Embryonic facial prominence (tissue), 1 donor: ENCODE results near the gene TMCC2.
A peak's percentile ranks its signal among the peaks of the same experiment; 100 is the strongest.

ENCODE experiments used
- DNase-seq: peaks from one replicate; pipeline ENCODE4 v3.0.0-alpha.2; 2016; ENCODE audit errors: extremely low spot score

TMCC2 gene

DNA sequence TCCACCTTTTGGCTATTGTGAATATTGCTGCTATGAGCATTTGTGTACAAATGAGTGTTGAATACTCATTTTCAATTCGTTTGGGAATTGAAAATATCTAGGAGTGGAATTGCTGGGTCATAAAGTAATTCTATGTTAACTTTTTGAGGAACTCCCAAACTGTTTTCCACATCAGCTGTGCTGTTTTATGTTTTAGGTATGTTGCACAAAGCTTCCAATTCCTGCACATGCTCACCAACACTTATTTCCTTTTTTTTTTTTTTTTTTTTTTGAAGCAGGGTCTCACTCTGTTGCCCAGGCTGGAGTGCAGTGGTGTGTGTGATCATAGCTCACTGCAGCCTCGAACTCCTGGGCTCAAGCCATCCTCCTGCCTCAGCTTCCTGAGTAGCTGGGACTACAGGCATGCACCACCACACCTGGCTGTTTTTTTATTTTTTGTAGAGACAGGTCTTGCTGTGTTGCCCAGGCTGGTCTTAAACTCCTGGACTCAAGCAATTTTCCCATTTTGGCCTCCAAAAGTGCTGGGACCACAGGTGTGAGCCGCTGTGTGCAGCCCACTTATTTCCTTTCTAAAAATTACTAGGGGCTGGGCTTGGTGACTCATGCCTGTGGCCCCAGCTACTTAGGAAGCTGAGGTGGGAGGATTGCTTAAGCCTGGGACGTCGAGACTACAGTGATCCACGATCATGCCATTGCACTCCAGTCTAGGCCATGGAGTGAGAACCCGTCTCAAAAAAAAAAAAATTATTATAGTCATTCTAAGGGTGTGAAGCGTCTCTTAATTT lies 33.4 kb downstream of the TMCC2 start:
- no peak for DNase-seq

DNA sequence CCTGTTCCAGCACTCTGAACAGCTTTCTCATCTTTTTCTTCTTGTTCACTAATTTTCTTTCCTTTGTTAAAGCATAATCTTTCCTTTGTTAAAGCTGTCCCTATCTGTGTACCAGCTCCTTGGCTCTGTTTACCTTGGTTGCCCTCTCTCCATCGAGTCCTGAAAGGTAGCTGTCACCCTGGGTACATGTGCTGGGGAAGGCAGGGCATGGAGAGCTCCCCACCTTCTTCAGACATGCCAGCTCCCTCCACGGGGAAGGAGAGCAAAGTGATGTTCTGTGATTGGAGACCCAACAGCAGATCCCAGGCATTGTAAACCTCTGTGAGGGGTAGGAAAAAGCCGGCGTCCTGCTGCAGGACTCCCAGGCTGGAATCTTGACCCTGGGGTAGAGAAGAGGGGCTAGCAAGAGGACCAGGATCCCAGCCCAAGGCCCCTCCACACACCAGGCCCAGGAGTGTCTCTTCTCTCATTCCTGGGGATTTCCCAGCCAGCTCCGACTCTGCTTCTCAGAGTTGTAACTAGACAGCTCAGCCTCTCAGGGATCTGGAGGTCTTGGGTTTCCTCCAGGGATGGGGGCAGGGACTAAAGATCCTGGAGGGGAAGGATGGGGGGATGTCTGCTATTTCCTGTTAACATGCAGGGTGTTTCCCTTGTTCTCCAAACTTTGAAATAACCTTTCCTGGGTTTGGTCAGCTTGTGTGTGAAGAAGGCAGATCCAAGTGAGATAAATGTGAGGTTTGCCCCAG lies 34.4 kb downstream of the TMCC2 start:
- no peak for DNase-seq

DNA sequence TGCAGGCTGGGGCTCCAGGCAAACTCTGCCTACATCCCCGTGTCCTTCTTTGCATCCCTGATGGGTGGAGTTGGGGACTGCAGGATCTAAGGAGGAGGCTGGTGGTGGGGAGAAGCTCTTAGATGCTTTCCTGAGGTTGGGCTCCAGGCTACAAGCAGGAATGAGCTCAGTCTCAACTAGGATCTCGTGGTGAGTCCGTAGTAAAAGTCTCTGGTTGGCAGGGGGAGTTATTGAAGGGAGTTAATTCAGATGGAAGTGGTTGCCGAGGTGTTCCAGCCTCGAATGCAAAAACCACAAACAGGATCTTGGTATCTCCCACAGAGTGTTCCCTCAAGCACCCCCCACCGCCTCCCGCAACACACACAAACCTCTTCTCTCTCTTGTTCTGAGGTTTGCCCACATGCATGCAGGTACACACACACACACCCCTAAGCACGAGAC lies 35.0 kb downstream of the TMCC2 start:
- no peak for DNase-seq

DNA sequence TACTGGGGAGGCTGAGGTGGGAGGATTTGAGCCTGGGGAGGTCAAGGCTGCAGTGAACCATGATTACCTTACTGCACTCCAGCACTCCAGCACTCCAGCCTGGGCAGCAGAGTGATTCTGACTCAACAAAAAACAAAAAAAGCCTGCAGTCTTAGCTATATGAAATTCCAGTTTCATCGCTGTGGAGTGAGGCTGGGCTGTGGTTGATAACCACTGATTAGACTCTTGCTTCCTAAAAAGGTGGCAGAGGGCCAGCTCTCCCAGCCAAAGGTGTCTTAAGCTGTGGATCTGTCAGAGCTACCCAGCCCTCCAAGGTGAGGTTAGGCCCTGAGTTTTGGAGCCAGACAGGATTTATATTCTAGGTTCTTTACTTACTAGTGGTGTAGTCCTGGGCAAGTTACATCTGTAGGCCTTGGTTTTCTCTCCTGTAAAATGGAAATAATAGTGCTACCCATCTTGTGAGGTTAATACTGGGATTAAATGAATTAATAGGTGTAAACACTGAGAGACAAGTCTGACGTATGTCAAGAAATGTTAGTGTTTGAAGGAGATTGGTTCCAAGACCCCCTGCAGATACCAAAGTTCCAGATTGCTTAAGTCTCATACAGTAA lies 35.9 kb downstream of the TMCC2 start:
- DNase-seq: no peak

DNA sequence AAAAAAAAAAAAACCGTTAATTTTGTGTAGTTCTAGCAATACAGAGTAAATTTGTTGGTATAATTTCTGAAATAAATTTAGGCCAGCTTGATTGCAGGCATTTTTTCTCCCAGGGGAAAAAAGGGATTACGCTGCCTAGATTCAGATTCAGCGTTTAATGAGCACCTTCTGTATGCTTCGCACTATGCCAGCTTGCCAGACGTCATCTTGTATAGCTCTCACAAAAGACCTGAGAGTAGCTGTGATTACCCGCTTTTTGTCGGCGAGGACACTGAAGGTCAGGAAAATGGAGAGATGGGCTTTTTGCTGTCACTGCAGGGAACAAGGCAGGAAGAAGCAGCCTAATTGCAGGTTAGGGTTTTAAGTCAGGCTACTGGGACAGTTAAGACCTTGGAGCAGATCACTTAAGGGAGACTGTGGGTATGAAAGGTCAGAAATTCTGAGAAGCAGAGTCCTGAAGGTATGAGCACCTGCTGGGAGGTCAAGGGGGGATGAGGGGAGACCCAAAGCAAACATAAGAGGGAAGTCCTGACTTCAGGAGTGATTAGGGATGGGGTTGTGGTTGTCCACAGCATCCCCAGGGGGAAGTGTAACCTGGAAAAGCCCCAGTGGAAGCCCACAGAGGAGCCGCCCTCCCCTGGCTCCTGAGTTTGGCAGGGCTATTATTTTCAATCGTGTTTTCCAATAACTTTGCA lies 39.0 kb downstream of the TMCC2 start:
- no peak for DNase-seq

DNA sequence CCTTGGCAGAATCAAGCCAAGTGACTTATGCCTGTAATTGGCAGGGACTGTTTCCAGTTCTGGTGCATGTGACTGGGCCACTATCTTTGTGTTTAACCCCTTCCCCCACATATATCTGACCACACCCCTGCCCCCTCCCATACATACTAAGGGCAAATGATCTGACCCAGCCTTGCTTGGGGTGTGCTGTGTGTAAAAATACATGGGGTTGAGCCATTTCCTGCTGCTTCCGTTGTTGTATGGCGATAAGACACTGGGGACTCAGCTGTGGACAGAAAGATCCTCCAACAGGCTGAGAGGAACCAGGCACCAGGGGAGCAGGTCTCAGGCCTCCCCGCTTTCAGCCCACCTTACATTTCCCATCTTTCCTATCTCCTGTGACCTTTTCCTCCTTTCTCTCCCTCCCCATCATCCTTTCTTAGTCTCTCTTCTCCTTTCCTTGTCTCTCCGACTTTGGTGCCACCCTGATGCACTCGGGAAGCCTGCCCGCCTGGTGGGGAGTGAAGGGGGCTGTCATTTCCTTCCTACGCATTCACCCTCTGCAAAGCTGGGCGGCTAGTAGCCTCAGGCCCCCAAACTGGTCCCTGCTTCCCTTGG lies 39.7 kb downstream of the TMCC2 start:
- DNase-seq: no peak

DNA sequence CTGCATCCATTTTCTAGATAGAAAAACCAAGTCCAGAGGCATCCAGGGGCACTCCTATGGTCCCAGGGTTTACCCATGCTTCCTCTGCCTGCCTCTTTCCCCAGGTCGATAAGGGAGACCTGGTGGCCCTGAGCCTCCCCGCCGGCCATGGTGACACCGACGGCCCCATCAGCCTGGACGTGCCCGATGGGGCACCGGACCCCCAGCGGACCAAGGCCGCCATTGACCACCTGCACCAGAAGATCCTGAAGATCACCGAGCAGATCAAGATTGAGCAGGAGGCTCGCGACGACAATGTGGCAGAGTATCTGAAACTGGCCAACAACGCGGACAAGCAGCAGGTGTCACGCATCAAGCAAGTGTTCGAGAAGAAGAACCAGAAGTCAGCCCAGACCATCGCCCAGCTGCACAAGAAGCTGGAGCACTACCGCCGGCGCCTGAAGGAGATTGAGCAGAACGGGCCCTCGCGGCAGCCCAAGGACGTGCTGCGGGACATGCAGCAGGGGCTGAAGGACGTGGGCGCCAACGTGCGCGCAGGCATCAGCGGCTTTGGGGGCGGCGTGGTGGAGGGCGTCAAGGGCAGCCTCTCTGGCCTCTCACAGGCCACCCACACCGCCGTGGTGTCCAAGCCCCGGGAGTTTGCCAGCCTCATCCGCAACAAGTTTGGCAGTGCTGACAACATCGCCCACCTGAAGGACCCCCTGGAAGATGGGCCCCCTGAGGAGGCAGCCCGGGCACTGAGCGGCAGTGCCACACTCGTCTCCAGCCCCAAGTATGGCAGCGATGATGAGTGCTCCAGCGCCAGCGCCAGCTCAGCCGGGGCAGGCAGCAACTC lies 41.3 kb downstream of the TMCC2 start:
- DNase-seq: no peak

DNA sequence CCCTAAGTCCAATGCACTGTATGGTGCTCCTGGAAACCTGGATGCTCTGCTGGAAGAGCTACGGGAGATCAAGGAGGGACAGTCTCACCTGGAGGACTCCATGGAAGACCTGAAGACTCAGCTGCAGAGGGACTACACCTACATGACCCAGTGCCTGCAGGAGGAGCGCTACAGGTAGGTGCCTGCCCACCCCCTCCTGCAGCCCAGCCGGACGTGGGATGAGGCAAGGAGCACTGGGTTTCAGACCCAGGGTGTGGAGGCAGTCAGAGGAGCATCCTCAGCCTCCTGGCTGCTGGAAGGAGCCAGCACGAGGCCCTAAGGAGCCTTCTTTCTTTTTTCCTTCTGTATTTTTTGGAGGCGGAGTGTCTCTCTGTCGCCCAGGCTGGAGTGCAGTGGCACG lies 42.0 kb downstream of the TMCC2 start:
- DNase-seq: no peak

DNA sequence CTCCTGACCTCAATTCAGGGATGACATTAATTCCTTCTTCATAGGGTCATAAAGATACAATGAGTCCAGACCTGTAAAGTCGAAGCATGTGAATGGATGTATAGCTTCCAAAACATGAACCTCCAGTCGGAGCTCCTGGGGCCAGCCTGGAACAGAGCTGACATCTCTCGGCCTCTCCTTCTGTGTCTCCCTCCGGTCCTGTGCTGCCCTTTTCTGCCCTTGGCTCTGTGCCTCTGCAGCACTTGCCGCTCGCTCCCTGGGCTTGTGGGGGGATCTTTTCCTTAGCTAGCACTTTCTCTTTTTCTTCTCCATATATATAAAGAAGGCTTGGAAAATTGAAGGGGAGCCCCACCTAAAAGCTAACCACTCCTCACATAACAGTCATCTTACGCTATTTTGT lies 42.5 kb downstream of the TMCC2 start:
- no peak for DNase-seq

DNA sequence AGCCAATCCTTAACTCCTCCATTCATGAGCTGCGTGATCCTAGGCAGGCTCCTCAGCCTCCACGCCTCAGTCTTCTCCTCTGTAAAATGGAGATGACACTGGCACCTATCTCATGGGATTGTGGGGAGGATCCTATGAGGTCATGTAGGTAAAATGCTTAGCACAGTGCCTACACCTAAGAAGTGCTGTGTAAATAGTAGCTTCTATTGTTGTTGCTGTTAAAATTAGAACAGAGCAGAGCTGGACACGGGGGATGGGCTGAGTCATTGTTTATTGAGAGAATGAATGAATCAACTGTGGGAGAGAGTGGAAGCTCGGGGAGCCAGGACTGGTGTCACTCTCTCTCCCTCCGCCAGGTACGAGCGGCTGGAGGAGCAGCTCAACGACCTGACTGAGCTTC lies 43.0 kb downstream of the TMCC2 start:
- no peak for DNase-seq

DNA sequence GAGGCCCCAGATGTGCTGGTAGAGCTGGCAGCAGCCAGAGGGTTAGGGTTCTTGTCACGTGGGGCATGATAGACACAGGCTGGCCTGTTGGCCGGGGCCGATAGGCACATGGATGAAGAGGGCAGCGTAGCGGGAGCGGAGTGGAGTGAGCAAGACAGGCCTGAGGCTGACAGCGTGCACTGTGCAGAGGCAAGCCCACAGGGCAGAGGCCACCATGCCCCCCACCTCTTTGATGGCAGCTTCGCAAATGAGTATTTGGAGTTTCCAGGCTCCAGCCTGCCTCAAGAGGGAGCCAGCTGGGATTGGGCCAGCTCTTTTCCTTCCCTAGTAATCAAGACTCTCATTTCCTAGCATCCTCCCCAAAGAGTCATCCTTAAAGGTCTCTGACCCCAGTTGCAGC lies 43.5 kb downstream of the TMCC2 start:
- no peak for DNase-seq

DNA sequence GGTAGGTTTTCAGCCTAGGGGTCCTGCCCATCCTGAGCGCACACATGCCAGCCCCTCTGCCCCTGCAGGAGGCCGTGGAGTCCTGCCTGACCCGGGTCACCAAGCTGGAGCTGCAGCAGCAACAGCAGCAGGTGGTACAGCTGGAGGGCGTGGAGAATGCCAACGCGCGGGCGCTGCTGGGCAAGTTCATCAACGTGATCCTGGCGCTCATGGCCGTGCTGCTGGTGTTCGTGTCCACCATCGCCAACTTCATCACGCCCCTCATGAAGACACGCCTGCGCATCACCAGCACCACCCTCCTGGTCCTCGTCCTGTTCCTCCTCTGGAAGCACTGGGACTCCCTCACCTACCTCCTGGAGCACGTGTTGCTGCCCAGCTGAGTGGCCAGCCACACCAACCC lies 44.0 kb downstream of the TMCC2 start:
- DNase-seq: no peak

DNA sequence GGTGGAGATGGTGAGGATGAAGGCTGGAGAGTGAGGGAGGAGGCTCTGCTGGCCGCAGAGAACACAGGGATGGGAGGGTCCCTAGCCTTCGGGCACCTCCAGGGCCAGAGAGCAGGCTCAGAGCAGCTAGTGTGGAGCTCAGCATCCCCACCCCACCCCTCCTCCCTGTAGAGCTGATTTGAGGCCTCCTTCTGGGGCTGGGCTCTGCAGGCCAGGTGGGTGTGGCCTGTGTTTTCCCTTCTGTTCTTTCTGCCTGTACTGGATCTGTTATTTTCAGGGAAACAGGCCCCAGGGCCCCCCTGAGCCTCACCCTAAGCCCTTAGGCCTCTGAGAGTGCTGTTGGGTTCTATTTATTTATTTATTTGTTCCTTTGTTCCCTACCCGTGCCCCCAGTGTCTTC lies 44.8 kb downstream of the TMCC2 start:
- DNase-seq: no peak

DNA sequence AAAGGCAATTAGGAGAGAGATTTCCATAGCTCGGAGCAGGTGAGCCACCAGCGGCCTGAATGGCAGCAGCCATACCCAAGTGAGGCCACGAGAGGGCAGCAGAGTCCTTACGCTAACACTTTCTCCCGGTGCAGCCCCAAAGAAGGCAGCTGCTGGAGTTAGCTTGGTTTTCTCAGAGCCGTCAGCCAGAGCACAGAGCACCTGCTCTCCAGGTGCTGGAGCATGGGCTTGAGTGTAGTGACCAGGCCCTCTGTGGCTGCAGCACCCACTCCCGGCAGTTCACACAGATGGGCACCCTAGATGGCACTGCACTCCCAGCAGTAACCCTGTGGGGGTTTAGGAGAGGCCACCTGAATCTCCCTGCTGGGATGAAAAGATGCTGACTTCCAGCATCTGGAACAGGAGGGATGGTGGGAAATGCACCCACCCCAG lies 45.8 kb downstream of the TMCC2 start:
- peak; percentile 59 for DNase-seq

DNA sequence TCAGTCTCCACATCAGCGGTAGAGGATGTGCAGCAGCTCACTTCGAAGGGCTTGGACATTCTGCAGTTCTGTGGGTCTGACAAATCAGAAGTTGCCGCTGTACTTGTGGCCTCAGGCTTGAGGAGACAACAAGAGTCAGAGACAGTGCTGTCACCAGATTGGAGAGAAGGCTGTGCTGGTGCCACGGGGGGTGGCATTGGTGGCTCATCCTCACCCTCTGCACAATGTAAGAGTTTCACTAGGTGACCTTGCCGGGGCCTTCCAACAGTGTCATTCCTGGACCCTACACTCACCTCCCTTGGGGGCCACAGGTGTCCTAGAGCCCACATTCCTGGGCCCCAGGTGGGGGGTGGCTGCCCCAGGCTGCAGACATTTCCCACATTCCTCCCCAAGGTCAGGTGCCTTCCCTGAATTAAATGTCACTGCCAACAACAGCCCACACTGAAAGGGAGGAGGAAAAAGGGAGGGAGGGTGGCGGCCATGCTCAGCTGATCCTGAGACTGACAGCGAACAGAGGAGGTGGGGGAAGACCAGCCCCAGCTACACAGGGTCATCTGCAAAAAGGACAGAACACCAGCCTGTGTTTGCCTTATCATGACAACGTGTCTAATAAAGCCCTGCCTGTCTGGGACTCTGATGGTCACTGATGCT lies 46.4 kb downstream of the TMCC2 start:
- no peak for DNase-seq

DNA sequence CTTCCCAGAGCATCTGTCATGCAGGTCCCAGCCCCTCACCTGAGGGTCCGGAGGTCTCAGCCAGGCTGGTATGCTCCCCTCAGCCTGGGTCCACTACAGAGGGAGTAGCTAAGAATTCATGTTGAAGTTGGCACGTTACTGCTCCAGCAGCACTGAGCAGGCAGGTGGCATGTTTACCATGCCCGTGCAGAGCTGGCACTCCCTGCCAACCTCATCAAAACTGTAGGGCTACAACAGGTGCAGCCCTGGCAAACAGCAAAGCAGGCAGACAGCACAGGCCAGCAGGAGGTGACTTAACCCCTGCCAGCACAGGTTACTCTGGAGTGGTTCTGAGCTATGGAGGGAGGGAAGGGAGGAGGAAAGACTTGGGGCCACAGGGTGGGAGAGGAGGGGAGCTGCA lies 47.4 kb downstream of the TMCC2 start:
- DNase-seq: no peak

DNA sequence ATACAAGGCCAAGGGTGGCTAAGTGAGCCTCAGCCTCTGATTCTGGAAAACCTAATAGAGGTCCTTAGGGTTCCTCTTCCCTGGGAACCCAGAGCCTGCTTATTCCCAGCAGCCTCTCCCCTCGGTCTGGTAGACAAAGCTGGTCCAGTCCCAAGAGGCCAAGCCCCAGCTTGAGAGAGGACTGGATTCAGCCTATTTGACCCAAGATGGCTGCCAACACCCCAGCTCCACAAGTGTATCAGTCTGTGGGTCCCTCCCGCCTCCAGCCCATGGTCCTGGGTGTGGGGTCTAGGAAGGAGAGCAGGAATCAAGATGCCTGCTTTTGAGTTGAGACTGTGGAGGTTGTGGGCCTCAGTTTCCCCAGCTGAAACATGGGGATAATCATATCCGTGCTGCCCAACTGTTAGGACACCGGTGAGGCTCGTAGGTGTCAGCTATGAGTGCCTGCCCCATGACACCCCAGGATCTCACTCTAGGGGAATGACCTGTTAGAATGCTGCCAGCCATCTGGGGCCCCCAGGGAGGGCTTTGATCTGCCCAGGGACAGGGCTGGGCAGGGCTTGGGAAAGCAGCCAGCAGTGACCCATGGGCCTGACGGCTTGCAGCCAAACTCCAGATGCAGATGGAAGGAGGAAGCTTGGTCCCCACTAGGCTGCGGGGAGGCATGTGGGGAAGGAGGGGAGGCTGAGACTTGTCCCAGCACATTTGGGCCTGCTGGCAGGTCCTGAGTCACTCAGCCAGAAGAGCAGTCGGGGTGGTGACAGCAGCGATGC lies 48.4 kb downstream of the TMCC2 start:
- DNase-seq: no peak

DNA sequence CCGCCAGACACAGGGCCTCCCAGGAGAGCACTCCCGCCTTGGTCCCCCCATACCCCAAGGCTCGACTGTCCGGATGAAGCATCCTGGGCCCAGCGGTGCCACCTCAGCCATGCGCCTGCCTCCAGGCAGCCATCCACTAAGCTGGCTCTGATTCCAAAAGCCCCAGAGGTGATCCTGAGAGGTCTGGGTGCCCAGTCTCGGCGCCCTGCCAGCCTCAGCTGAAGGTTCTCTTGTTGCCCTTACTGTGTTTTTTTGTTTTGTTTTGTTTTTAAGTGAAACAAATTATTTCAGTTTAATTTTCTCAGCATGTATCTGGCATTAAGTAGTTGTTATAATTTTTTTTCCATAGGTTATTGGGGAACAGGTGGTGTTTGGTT lies 48.9 kb downstream of the TMCC2 start:
- no peak for DNase-seq

DNA sequence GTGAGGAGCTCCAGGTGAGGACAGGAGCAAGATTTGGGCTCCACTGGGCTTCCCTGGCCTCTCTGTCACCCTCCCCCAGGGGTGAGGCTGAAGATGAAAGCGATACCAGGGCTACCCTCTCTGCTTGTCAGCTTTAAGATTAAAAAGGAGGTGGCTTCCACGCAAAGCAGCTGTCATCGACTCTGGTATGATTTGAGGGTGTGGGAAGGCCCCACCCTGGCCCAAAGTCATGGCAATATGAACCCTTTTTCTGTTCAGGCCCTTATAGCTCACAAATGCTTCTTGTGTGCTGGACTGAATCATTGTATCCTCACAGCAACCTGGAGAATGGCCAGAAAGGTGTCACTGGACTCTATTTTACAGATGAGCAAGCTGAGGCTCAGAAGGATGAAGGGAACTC lies 52.2 kb downstream of the TMCC2 start:
- no peak for DNase-seq
